ENCODE data around the gene TAOK3. TPM values are rescaled to one million over a fixed set of nuclear protein-coding genes. Genes with fewer than 3 reads are reported as not detected.

Gene TAOK3
- total RNA-seq, 2 donors from 2014 or later: 33.4 to 40.6 TPM

GRCh38 chr12:118334241-118334640 is 38.5 kb downstream of the TAOK3 start:
- Mint-ChIP-seq H3K4me1 (peaks cover 12% of the 10 kb centered on the region), H3K9me3 (no peaks in the 10 kb centered on the region), H3K4me3 (no peak overlapping the region), H3K36me3 (ENCODE audit: low read depth) (peaks cover 10% of the 10 kb centered on the region), H3K27me3 (ENCODE audit: insufficient read depth) (no peaks in the 10 kb centered on the region), H3K27ac (no peak overlapping the region)
- Histone ChIP-seq H3K27me3 (ENCODE audit: control insufficient read depth, insufficient read depth, low read length, poor library complexity, severe bottlenecking) (no peaks in the 10 kb centered on the region), H3K4me1 (ENCODE audit: control insufficient read depth, insufficient read depth, low read length) (no peaks in the 10 kb centered on the region), H3K27ac (ENCODE audit: low read depth, low read length) (no peak overlapping the region), H3K36me3 (ENCODE audit: control insufficient read depth, insufficient read depth, low read length) (no peaks in the 10 kb centered on the region), H3K9ac (ENCODE audit: extremely low read depth, low read length, poor library complexity, severe bottlenecking) (no peak overlapping the region), H3K4me3 (ENCODE audit: low read length) (no peak overlapping the region), H3K9me3 (ENCODE audit: control insufficient read depth, low read length) (no peaks in the 10 kb centered on the region)
- 94 to 100% methylated on average over 1 to 2 of the region's 3 CpGs for WGBS, 2 experiments (ENCODE audit: insufficient coverage in 1 of 2, insufficient read length in 1 of 2)
- TF ChIP-seq, protein P1, sequence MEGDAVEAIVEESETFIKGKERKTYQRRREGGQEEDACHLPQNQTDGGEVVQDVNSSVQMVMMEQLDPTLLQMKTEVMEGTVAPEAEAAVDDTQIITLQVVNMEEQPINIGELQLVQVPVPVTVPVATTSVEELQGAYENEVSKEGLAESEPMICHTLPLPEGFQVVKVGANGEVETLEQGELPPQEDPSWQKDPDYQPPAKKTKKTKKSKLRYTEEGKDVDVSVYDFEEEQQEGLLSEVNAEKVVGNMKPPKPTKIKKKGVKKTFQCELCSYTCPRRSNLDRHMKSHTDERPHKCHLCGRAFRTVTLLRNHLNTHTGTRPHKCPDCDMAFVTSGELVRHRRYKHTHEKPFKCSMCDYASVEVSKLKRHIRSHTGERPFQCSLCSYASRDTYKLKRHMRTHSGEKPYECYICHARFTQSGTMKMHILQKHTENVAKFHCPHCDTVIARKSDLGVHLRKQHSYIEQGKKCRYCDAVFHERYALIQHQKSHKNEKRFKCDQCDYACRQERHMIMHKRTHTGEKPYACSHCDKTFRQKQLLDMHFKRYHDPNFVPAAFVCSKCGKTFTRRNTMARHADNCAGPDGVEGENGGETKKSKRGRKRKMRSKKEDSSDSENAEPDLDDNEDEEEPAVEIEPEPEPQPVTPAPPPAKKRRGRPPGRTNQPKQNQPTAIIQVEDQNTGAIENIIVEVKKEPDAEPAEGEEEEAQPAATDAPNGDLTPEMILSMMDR (conservative IDR thresholded peaks at IDR 0.05): no peak
- DNase-seq: no peak

- DNase-seq: no peak
- Mint-ChIP-seq H3K9me3 (no peaks in the 10 kb centered on the region), H3K27me3 (ENCODE audit: insufficient read depth) (no peaks in the 10 kb centered on the region), H3K4me1 (peaks cover under 1% of the 10 kb centered on the region), H3K27ac (no peak overlapping the region), H3K4me3 (no peak overlapping the region), H3K36me3 (ENCODE audit: low read depth) (peaks cover 10% of the 10 kb centered on the region)
- no peaks in the 10 kb centered on the region for H3K36me3 ChIP-seq (ENCODE audit: control insufficient read depth, insufficient read depth, low read length)
- no peak overlapping the region for H3K4me3 ChIP-seq (ENCODE audit: low read length)
- no peaks in the 10 kb centered on the region for H3K4me1 ChIP-seq (ENCODE audit: control insufficient read depth, insufficient read depth, low read length)
- TF ChIP-seq, protein P1 (conservative IDR thresholded peaks at IDR 0.05): no peak
- H3K27ac ChIP-seq (ENCODE audit: low read depth, low read length): no peak overlapping the region
- no peaks in the 10 kb centered on the region for H3K9me3 ChIP-seq (ENCODE audit: control insufficient read depth, low read length)
- WGBS, 2 experiments (ENCODE audit: insufficient coverage in 1 of 2, insufficient read length in 1 of 2): 100% methylated on average over 2 of the region's 4 CpGs; no CpG with 5 or more reads in 1 of the 2 experiments
- H3K9ac ChIP-seq (ENCODE audit: extremely low read depth, low read length, poor library complexity, severe bottlenecking): no peak overlapping the region
- H3K27me3 ChIP-seq (ENCODE audit: control insufficient read depth, insufficient read depth, low read length, poor library complexity, severe bottlenecking): no peaks in the 10 kb centered on the region
Measured at GRCh38 chr12:118332511-118332910, 40.2 kb downstream of the TAOK3 start.

DNA sequence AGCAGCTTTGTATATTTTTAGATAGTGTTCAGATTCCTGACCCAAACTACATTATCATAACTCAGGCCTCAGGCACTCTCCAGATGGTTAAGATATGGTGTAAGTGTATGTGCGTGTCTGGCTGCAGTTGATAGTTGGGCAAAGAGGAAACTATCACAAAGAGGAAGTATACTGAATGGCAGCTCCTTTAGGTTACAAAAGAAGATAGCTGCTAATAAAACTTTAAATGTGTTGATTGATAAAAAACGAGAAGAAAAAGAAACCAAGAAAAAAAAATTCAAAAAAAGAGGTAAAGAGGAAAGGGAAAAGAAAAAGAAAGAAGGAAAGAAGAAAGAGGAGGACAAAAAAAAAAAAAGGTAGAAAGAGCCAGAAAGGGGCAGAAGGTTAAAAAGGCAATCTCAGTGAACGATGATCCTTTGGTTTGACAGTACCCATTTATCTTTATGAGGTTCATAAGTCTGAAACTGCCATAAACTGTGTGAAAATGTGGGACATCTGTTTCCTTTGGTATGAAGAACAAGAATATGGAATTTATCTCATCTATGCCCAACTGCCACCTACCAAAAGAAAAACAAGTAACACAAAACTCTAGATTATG is 42.2 kb downstream of the TAOK3 start:
- H3K4me1 ChIP-seq (ENCODE audit: control insufficient read depth, insufficient read depth, low read length): no peaks in the 10 kb centered on the region
- no peaks in the 10 kb centered on the region for H3K9me3 Mint-ChIP-seq
- DNase-seq: no peak
- H3K27ac ChIP-seq (ENCODE audit: low read depth, low read length): no peak overlapping the region
- H3K27ac Mint-ChIP-seq: no peak overlapping the region
- H3K4me3 Mint-ChIP-seq: no peak overlapping the region
- H3K4me3 ChIP-seq (ENCODE audit: low read length): no peak overlapping the region
- H3K9ac ChIP-seq (ENCODE audit: extremely low read depth, low read length, poor library complexity, severe bottlenecking): no peak overlapping the region
- H3K36me3 ChIP-seq (ENCODE audit: control insufficient read depth, insufficient read depth, low read length): no peaks in the 10 kb centered on the region
- H3K36me3 Mint-ChIP-seq (ENCODE audit: low read depth): peaks cover 5% of the 10 kb centered on the region
- WGBS, 2 experiments (ENCODE audit: insufficient coverage in 1 of 2, insufficient read length in 1 of 2): 86 to 89% methylated on average over 2 to 3 of the region's 3 CpGs
- H3K27me3 Mint-ChIP-seq (ENCODE audit: insufficient read depth): no peaks in the 10 kb centered on the region
- no peaks in the 10 kb centered on the region for H3K9me3 ChIP-seq (ENCODE audit: control insufficient read depth, low read length)
- H3K4me1 Mint-ChIP-seq: no peaks in the 10 kb centered on the region
- H3K27me3 ChIP-seq (ENCODE audit: control insufficient read depth, insufficient read depth, low read length, poor library complexity, severe bottlenecking): no peaks in the 10 kb centered on the region
- TF ChIP-seq, protein P1 (conservative IDR thresholded peaks at IDR 0.05): no peak

Measured in endodermal cell (in vitro differentiated cells).